H9 (cell line): Measurements from ENCODE around the gene ZRANB1. TPM values are rescaled to one million over a fixed set of nuclear protein-coding genes. Genes with fewer than 3 reads are reported as not detected.

Experiments used
- DNase-seq: peaks from one replicate; pipeline ENCODE4 v3.0.0-alpha.2; 2017
- H2AFZ ChIP-seq: one replicate; pipeline ENCODE4 v1.6.1; 2013; ENCODE audit warnings: mild to moderate bottlenecking, low read length, control low read depth, moderate library complexity
- H2AK5ac ChIP-seq: 2 replicates; pipeline ENCODE4 v1.6.1; 2013; ENCODE audit warnings: low read length, control low read depth, mixed read lengths; ENCODE audit not compliant: insufficient read length
- H2BK120ac ChIP-seq: one replicate; pipeline ENCODE4 v1.6.1; 2013; ENCODE audit warnings: low read depth, mild to moderate bottlenecking, low read length, control low read depth, inconsistent platforms; ENCODE audit not compliant: poor library complexity, severe bottlenecking
- H2BK12ac ChIP-seq: 2 replicates; pipeline ENCODE4 v1.6.1; 2013; ENCODE audit warnings: low read length, control low read depth, mixed read lengths, low read depth; ENCODE audit not compliant: insufficient read length
- H2BK15ac ChIP-seq: 2 replicates; pipeline ENCODE4 v1.6.1; 2013; ENCODE audit warnings: low read depth, low read length, control low read depth
- H2BK20ac ChIP-seq: one replicate; pipeline ENCODE4 v1.6.1; 2013; ENCODE audit warnings: low read depth, mild to moderate bottlenecking, low read length, control low read depth, inconsistent platforms; ENCODE audit not compliant: poor library complexity, severe bottlenecking
- H2BK5ac ChIP-seq: 2 replicates; pipeline ENCODE4 v1.6.1; 2013; ENCODE audit warnings: low read length, control low read depth, mixed read lengths; ENCODE audit not compliant: insufficient read length
- H3K14ac ChIP-seq: 2 replicates; pipeline ENCODE4 v1.6.1; 2013; ENCODE audit warnings: low read length, control low read depth; ENCODE audit not compliant: insufficient read depth
- H3K18ac ChIP-seq: 2 replicates; pipeline ENCODE4 v1.6.1; 2013; ENCODE audit warnings: low read depth, mild to moderate bottlenecking, mixed read lengths, low read length, control low read depth; ENCODE audit not compliant: insufficient read length
- H3K23ac ChIP-seq: 2 replicates; pipeline ENCODE4 v1.6.1; 2013; ENCODE audit warnings: low read length, control low read depth, mixed read lengths, low read depth; ENCODE audit not compliant: insufficient read length
- H3K23me2 ChIP-seq: 2 replicates; pipeline ENCODE4 v1.6.1; 2013; ENCODE audit warnings: low read depth, mild to moderate bottlenecking, mixed read lengths, low read length, control low read depth; ENCODE audit not compliant: insufficient read length, poor library complexity, severe bottlenecking
- H3K27ac ChIP-seq: 2 replicates; pipeline ENCODE4 v1.5.1; 2013; ENCODE audit warnings: low read length, control low read depth, mixed read lengths, low read depth; ENCODE audit not compliant: insufficient read length
- H3K27me3 ChIP-seq: 2 replicates; pipeline ENCODE4 v1.6.1; 2013; ENCODE audit warnings: low read length, control low read depth, inconsistent platforms; ENCODE audit not compliant: insufficient read depth
- H3K4ac ChIP-seq: 2 replicates; pipeline ENCODE4 v1.6.1; 2013; ENCODE audit warnings: low read depth, mild to moderate bottlenecking, control low read depth, inconsistent platforms, low read length, moderate library complexity
- H3K4me1 ChIP-seq: 2 replicates; pipeline ENCODE4 v1.6.1; 2013; ENCODE audit warnings: low read length, control low read depth, inconsistent platforms; ENCODE audit not compliant: insufficient read depth
- H3K4me2 ChIP-seq: 2 replicates; pipeline ENCODE4 v1.6.1; 2013; ENCODE audit warnings: low read length, control low read depth, mixed read lengths; ENCODE audit not compliant: insufficient read length, insufficient read depth
- H3K56ac ChIP-seq: 2 replicates; pipeline ENCODE4 v1.6.1; 2013; ENCODE audit warnings: low read depth, mild to moderate bottlenecking, mixed read lengths, low read length, control low read depth; ENCODE audit not compliant: insufficient read length
- H3K79me1 ChIP-seq: 2 replicates; pipeline ENCODE4 v1.6.1; 2013; ENCODE audit warnings: low read depth, mild to moderate bottlenecking, moderate library complexity, low read length, control low read depth, inconsistent platforms; ENCODE audit not compliant: insufficient read depth, poor library complexity, severe bottlenecking
- H3K79me2 ChIP-seq: 2 replicates; pipeline ENCODE4 v1.6.1; 2013; ENCODE audit warnings: low read length, control low read depth, inconsistent platforms; ENCODE audit not compliant: insufficient read depth
- H3K9ac ChIP-seq: 2 replicates; pipeline ENCODE4 v1.6.1; 2013; ENCODE audit warnings: low read length, control low read depth, mixed read lengths; ENCODE audit not compliant: insufficient read length; ENCODE audit errors: extremely low read depth
- H3K9me3 ChIP-seq: one replicate; pipeline ENCODE4 v1.6.1; 2013; ENCODE audit warnings: low read depth, low read length, inconsistent platforms; ENCODE audit not compliant: control insufficient read depth
- H3T11ph ChIP-seq: one replicate; pipeline ENCODE4 v1.6.1; 2013; ENCODE audit warnings: mild to moderate bottlenecking, low read length, control low read depth, inconsistent platforms
- H4K20me1 ChIP-seq: one replicate; pipeline ENCODE4 v1.6.1; 2013; ENCODE audit not compliant: control insufficient read depth, insufficient read length, insufficient read depth
- H4K5ac ChIP-seq: 2 replicates; pipeline ENCODE4 v1.6.1; 2013; ENCODE audit warnings: low read depth, mild to moderate bottlenecking, mixed read lengths, low read length, control low read depth; ENCODE audit not compliant: insufficient read length
- H4K8ac ChIP-seq: replicated peaks from 2 replicates; pipeline ENCODE4 v1.6.1; 2013; ENCODE audit warnings: low read length, control low read depth, mixed read lengths, low read depth; ENCODE audit not compliant: insufficient read length
- H4K91ac ChIP-seq: 2 replicates; pipeline ENCODE4 v1.6.1; 2013; ENCODE audit warnings: low read depth, mild to moderate bottlenecking, moderate library complexity, mixed read lengths, low read length, control low read depth; ENCODE audit not compliant: insufficient read length
- H3K27ac Mint-ChIP-seq, 3 experiments: 2 replicates in 2 of 3; 3 replicates in 1 of 3; pipeline ENCODE4 v1.8.0; 2020 to 2021; ENCODE audit warnings: mixed read lengths in 3 of 3, mild to moderate bottlenecking in 1 of 3, moderate library complexity in 1 of 3
- H3K27me3 Mint-ChIP-seq: 2 replicates; pipeline ENCODE4 v1.8.0; 2021; ENCODE audit warnings: low read depth, mild to moderate bottlenecking, moderate library complexity, mixed read lengths
- H3K36me3 Mint-ChIP-seq, 3 experiments: 2 replicates in 2 of 3; 3 replicates in 1 of 3; pipeline ENCODE4 v1.8.0; 2020 to 2021; ENCODE audit warnings: low read depth in 3 of 3, mixed read lengths in 3 of 3; ENCODE audit not compliant: insufficient read depth in 1 of 3
- H3K4me1 Mint-ChIP-seq, 2 experiments: 2 replicates each; pipeline ENCODE4 v1.8.0; 2020; ENCODE audit warnings: mixed read lengths in 2 of 2
- H3K4me3 Mint-ChIP-seq, 2 experiments: 2 replicates in 1 of 2; 3 replicates in 1 of 2; pipeline ENCODE4 v1.8.0; 2020 to 2021; ENCODE audit warnings: mild to moderate bottlenecking in 2 of 2, mixed read lengths in 2 of 2, moderate library complexity in 1 of 2
- H3K9me3 Mint-ChIP-seq, 2 experiments: 2 replicates in 1 of 2; 3 replicates in 1 of 2; pipeline ENCODE4 v1.8.0; 2020; ENCODE audit warnings: mild to moderate bottlenecking in 2 of 2, mixed read lengths in 2 of 2, moderate library complexity in 1 of 2
- WGBS: extraction: QIAGEN DNeasy Blood & Tissue Kit; methylation state at CpG from one replicate; pipeline ENCODE4 v1.1.7; 2013; ENCODE audit warnings: missing lambda C conversion rate, low lambda C conversion rate, mixed read lengths; ENCODE audit not compliant: insufficient read length; ENCODE audit errors: extremely low coverage; 5-methylcytosine and 5-hydroxymethylcytosine counted together
- total RNA-seq: library from RNA; stranded (reverse); gene quantifications from 2 replicates; pipeline ENCODE4 v1.2.1, GENCODE V29; 2021
- TF ChIP-seq, protein P1 (sequence below): fragments of 200-600 bp; sonication (generic); conservative IDR thresholded peaks from 3 replicates; pipeline ENCODE4 v1.8.0; 2021; ENCODE audit warnings: antibody characterized with exemption, mild to moderate bottlenecking

ZRANB1 gene
- total RNA-seq, 1 experiment from 2014 or later, result 17.4 TPM

DNA sequence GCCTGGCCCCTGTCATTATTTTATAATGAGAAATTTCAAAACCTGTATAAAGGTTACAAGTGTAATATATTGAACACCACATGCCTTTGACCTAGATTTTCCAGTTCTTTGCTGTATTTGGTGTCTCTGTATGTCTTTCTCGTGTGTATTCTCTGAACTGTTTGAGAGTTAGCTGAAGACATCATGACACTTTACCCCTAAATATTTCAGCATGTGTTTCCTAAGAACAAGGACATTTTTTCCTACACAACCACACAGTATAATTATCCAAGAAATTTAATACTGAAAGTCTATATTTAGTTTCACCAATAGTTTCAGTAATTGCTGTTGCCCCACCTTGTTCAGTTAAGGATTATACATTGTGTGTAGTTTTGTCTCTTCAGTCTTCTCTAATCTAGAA, 14.8 kb downstream of the ZRANB1 start:
- H3K4me2 ChIP-seq, result no peak overlapping the region
- peaks cover 22% of the 10 kb centered on the region; the same call in 1 of the 2 replicates for H3K79me2 ChIP-seq
- no peaks in the 10 kb centered on the region for H3K9me3 ChIP-seq
- H3K27me3 ChIP-seq, result no peaks in the 10 kb centered on the region
- H3K36me3 Mint-ChIP-seq, result peaks cover 0 to 4% (median 4%) of the 10 kb centered on the region in 3 experiments; a peak in 3 of 7 replicates
- WGBS, result no CpG with 5 or more reads among the region's 1 CpG
- H3K23me2 ChIP-seq, result no peaks in the 10 kb centered on the region
- H3K9me3 Mint-ChIP-seq, result no peaks in the 10 kb centered on the region
- H3K4me3 Mint-ChIP-seq, result no peak overlapping the region
- H2AFZ ChIP-seq, result no peak overlapping the region
- H4K8ac ChIP-seq, result no peak overlapping the region
- H3K18ac ChIP-seq, result no peak overlapping the region
- H3K23ac ChIP-seq, result no peak overlapping the region
- TF ChIP-seq, protein P1, sequence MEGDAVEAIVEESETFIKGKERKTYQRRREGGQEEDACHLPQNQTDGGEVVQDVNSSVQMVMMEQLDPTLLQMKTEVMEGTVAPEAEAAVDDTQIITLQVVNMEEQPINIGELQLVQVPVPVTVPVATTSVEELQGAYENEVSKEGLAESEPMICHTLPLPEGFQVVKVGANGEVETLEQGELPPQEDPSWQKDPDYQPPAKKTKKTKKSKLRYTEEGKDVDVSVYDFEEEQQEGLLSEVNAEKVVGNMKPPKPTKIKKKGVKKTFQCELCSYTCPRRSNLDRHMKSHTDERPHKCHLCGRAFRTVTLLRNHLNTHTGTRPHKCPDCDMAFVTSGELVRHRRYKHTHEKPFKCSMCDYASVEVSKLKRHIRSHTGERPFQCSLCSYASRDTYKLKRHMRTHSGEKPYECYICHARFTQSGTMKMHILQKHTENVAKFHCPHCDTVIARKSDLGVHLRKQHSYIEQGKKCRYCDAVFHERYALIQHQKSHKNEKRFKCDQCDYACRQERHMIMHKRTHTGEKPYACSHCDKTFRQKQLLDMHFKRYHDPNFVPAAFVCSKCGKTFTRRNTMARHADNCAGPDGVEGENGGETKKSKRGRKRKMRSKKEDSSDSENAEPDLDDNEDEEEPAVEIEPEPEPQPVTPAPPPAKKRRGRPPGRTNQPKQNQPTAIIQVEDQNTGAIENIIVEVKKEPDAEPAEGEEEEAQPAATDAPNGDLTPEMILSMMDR, result no peak
- no peak overlapping the region for H4K5ac ChIP-seq
- H3K56ac ChIP-seq, result no peak overlapping the region
- H2AK5ac ChIP-seq, result no peak overlapping the region
- peaks cover 24% of the 10 kb centered on the region for H3K79me1 ChIP-seq
- H2BK120ac ChIP-seq, result no peak overlapping the region
- H3K4ac ChIP-seq, result no peak overlapping the region
- H4K91ac ChIP-seq, result no peak overlapping the region
- H3K27ac Mint-ChIP-seq, result no peak overlapping the region
- no peaks in the 10 kb centered on the region for H3K27me3 Mint-ChIP-seq
- DNase-seq, result no peak
- H4K20me1 ChIP-seq, result no peaks in the 10 kb centered on the region
- no peaks in the 10 kb centered on the region for H3K4me1 ChIP-seq
- H2BK15ac ChIP-seq, result no peak overlapping the region
- no peak overlapping the region for H2BK12ac ChIP-seq
- H3K27ac ChIP-seq, result no peak overlapping the region
- H2BK20ac ChIP-seq, result no peak overlapping the region
- no peak overlapping the region for H3K14ac ChIP-seq
- peaks cover 24 to 29% of the 10 kb centered on the region in 2 experiments for H3K4me1 Mint-ChIP-seq
- H2BK5ac ChIP-seq, result no peak overlapping the region
- no peak overlapping the region for H3T11ph ChIP-seq
- H3K9ac ChIP-seq, result no peak overlapping the region
